Measurements from ENCODE around the gene FAM131A.

Gene FAM131A

GRCh38 chr3:184343200-184343876, 5.9 kb downstream of the FAM131A start:
- DNase-seq = no peak

DNA sequence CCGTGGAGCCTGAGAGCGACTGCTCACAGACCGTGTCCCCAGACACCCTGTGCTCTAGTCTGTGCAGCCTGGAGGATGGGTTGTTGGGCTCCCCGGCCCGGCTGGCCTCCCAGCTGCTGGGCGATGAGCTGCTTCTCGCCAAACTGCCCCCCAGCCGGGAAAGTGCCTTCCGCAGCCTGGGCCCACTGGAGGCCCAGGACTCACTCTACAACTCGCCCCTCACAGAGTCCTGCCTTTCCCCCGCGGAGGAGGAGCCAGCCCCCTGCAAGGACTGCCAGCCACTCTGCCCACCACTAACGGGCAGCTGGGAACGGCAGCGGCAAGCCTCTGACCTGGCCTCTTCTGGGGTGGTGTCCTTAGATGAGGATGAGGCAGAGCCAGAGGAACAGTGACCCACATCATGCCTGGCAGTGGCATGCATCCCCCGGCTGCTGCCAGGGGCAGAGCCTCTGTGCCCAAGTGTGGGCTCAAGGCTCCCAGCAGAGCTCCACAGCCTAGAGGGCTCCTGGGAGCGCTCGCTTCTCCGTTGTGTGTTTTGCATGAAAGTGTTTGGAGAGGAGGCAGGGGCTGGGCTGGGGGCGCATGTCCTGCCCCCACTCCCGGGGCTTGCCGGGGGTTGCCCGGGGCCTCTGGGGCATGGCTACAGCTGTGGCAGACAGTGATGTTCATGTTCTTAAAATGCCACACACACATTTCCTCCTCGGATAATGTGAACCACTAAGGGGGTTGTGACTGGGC, 7.3 kb downstream of the FAM131A start:
- peak; percentile 43 for DNase-seq

- DNase-seq = peak; percentile 72
Observed at GRCh38 chr3:184345317-184346144, 8.1 kb downstream of the FAM131A start.

DNA sequence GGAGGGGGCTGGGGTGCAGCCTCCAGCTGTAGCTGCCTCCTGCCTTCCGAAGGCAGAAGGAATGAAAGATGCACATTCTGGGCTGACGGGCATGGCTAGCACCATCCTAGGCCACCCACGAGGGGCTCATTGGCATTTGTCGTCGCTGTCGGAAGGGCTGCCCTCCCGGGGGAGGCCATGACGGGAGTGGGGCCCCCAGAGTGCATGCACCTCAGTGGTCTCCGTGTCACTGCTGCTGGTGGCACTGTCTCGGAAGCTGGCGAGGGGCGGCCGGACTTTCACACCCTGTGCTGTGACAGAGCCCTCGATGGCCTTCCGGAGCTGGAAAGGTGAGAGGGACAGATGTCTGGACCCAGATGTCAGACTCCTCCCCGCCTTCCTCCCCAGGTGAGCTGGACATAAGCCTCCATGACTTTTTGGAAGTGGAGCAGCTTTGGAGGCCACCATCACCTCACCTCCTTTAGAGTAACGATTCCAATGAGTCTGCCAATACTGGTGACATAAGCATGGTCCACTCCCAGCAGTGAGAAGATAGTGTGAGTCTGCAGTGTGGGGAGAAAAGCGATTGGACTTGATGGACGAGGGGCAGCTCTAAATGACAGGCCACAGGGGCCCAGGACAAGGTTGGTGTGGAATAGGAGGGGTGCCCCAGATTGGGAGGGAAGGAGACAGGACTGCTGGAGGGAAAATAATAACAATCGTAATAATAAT, 9.2 kb downstream of the FAM131A start:
- no peak for DNase-seq

DNA sequence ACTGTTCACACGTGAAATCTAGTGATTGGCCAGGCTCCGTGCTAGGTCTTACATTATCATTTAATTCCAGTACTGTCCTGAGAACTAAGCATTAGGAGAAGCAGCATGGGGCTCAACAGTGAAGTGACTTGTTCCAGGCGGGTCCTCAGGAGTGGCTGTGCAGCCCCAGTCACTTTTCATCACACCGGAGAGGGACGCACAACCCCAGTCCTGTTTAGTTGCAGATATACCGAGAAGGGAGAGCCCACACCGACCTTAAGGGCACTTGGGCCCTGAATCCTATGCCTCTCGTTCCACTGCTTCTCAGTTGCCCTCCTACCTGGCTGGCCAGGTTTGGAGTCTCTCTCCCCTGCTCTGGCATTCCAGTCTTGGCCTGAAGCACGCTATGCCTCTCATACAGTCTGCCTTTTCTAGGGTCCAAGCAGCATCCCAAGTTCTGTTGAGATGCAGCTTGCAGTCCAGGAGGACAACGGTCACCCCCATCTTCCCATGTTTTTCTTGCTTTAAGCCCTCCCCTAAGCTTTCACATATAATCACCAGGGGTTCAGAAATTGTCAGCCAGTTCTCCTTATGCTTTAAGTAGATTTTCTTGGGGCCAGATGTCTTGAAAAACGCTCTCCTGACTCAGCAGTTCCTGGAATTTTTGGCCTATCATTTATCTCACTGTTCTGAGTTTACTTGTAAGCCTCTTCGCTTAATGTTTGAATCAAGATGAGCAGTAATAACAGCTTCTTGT, 10.1 kb downstream of the FAM131A start:
- DNase-seq = no peak

- DNase-seq = no peak
Observed at GRCh38 chr3:184348057-184348382, 10.6 kb downstream of the FAM131A start.

DNA sequence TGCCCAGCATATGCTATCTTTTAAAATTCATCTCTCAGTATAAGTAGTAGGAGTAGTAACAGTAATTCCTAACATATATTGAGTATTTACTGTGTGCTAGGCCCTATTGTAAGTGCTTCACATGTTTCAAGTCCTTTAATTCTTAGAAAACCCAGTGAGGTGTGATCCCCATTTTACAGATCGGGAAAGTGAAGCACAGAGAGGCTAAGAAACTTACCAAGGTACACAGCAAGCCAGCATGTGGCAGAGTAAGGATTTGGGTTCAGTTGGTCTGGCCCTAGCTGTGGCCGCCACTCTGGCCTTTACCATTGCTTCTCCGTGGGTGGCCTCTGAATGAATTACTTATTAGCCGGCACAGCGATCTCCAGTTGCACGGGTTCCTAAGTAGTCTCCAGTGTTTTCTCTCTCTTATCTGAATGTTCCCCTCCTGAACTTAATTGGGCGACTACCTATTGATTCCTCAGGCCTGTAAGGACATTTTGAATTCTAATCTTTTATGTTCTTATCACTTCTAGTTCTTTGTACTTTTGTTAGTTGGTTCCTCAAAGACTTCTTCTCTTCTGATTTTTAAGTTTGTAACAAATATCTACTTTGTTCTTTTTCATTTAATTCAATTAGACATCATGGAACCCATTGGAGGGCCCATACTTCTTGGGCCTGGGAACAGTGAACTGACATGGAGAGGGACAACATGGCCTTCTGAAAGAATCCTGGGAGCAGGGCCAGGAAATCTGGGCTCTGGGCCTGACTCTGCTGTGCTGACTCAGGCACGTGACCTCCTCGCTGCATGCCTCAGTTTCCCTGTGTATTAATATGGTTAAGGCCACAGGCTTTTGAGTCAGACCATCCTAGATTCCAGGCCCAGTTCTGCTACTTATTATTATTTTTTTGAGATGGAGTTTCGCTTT, 12.4 kb downstream of the FAM131A start:
- no peak for DNase-seq

DNA sequence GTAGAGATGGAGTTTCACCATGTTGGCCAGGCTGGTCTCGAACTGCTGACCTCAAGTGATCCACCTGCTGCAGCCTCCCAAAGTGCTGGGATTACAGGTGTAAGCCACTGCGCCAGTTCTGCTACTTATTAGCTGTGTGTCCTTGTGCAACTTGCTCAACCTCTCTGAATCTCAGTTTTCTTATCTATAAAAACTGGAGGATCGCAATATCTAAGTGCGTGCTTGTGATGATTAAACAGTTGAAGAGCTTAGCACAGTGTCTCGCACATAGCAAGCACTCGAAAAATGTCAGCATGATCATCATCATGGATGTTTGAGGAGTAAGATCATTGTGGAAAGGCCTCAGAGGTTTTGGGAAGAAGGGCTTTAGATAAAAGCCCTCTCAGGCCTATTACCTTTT, 13.2 kb downstream of the FAM131A start:
- DNase-seq = no peak

GRCh38 chr3:184351511-184352148, 14.2 kb downstream of the FAM131A start:
- no peak for DNase-seq

- DNase-seq = no peak
Observed at GRCh38 chr3:184352149-184352785, 14.9 kb downstream of the FAM131A start.

DNA sequence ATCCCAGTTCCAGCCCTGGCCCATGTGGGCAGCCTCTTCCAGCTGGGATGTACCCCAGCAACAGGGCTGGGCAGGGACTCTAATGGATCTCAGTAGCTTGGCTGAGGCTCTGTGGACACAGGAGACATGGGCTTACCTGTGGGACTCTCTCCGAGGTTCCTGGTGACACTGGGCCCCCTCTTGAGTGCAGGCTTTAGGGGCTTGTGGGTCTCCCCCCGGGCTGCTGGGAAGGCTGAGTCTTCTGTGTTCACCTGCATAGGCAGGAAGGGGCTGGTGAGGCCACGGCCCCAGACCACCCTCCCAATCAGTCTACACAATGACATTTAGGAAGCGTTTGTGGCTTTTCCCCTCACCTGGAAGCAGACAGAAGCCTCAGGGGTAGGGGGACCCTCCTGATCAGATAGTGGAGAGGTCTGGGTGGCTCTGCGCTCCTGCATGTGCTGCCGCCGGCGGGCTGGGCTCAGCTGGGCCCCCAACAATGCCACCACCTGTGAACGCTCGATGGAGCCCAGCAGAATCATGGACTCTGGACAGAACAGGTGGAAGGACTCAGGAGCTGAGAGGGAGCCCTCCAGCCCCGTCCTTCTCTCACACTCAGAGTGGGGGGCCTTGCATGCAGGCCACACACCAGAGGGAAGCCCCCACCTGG, 15.6 kb downstream of the FAM131A start:
- DNase-seq = no peak

- DNase-seq = no peak
Observed at GRCh38 chr3:184353546-184353941, 16.1 kb downstream of the FAM131A start.

DNA sequence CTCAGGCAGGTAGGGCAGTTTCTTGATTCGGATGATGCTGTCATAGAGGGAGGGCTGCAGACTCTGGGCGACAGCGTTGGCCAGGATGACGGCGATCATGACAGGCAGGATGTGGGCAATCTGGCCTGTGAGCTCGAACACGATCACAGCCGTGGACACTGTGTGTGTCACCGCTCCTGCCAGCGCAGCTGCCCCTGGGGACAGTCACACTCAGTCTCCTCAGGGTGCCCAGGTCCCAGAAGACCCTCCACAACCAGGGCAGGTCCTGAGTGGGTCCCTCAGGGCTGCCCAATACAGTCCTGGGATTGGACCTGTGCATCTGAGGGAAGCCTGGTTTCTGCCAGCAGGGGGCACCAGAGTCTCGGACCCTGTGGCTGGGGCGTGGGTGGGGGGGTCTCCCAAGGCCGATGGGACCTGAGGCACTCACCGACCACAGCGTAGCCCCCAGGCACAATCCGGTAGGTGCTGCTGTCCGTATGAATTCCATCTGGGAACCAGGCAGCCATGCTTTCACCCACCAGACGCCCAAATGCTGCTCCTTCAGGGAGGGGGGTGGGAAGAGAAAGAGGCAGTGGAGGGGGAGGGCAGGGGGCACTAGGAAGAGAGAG, 16.8 kb downstream of the FAM131A start:
- DNase-seq = peak; percentile 51

GRCh38 chr3:184354754-184355153, 17.4 kb downstream of the FAM131A start:
- no peak for DNase-seq

DNA sequence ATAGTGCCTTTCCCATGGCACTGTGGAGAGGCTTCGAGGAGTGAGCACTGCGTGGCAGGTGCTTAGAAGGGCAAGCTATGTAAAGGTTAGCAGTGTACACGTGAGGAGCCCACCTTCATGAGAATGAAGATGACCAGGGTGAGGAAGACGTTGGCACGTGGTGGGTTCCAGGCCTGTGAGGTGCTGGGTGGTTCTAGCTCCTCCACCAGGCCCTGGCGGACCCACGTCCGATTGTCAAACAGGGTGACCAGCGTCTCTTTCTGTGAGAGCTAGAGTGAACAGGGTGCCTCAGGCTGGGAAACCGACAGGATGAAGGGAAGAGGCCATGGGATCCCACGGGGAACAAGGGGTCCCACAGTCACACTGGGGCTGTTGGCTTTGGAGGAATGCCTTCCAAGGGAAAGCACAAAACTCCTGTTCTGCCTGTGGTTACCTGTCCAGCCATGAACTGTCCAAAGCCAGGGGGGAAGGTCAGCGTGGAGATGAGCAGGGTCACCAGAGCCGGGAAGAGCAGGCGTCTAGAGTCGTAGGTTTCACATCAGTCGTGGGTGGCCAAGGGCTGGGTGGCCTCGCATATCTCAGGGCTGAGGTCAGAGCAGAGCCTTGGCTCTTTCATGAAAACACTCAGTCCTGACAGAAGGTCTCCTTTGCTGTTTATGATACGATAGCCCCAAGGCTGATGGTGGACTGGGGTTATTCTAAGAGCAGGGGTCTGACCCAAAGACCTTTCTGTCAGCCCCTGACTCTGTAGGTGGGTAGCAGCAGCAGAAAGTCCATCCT, 18.1 kb downstream of the FAM131A start:
- no peak for DNase-seq

DNA sequence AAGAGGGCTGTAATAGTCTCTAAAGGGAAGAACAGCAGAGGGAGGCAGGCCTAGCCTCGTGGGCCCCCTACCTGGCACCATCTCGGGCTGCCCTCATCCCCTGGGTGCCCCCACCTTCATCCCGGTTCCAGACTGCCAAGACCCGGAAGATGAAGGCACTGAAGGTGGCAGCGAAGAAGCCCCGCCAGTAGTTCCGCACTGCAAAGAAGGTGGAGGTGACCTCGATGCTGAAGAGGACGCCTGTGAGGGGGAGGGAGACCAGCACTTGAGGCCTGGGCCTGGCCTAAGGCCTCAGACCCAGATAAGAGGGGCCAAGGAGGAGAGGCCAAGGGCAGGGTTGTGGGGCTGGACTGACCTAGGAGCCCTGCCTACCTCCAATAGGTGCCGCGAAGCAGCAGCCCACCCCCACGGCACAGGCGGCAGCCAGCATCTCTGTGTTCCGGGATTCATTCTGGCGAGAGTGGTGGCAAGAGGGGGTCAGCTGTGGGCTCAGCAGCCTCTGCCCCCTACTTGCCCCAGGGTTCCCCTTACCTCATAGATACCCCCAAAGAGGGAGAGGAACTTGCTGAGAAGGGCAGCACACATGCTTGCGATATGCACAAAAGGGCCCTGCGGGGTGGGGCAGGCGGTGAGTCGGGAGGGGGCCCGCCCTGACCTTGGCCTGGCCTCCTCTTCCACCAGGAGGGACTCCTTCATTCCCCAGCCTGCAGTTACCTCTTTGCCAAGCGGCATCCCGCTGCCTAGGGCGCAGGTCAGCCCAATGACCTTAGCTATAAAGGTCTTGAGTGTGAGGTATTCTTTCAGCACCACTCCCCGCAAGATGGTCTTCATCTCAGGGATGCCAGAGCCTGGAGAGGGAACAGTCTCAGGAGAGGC, 20.1 kb downstream of the FAM131A start:
- DNase-seq = no peak

DNA sequence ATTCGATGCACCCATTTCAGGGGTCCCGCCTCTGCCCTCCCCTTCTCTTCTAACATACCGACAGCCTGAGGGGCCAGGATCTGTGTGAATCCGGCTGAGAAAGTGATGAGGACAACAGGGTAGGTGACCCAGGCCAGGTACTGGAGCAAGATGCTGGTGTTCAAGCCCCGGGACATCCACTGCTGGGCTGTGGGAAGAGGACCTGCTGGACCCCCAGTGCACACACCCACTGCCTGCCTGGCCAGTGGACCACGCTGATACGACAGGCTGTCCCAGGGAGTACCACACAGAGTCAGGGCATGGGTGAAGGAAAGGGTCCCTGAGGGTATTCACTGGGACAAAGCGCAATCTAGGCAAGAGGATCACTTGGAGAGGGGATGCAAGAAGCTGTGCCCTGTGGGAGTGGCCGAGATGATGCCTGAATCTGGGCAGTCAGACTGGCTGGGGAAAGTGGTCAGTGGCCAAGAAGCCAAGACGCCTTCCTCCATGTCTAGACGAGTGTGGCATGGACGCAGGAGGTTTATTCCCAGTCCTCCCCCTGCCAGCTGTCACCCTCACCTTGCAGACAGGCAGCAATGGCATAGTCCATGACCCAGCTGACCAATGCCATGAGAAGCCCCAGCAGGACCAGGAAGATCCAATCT, 20.8 kb downstream of the FAM131A start:
- DNase-seq = no peak
